B cell (primary cell): ENCODE measurements around the gene NCAPG2. TPM values are rescaled to one million over a fixed set of nuclear protein-coding genes. Genes with fewer than 3 reads are reported as not detected.

Experiments used
- ATAC-seq: fragments of 200-7000 bp; cut with Tn5 transposase; one replicate; pipeline ENCODE4 v1.10.0; 2021; ENCODE audit warnings: low read depth, mild to moderate bottlenecking, moderate number of reproducible peaks, moderate library complexity
- CTCF ChIA-PET: fragments of 350-600 bp; sonication (Branson Sonifier 250); formaldehyde crosslinking; loops from one replicate; lab custom pipeline; 2021; ENCODE audit warnings: antibody characterized with exemption, inconsistent platforms; lab: Charles Lee
- POLR2A ChIA-PET: fragments of 350-600 bp; sonication (Branson Sonifier 250); formaldehyde crosslinking; loops from one replicate; lab custom pipeline; 2021; ENCODE audit warnings: antibody characterized with exemption; lab: Charles Lee
- DNase-seq: peaks from one replicate; pipeline ENCODE4 v3.0.0; 2013
- H2AFZ ChIP-seq: 2 replicates; pipeline ENCODE4 v1.6.1; 2012; ENCODE audit warnings: mild to moderate bottlenecking, low read depth, low read length; ENCODE audit not compliant: insufficient read depth, poor library complexity, severe bottlenecking
- H3K27ac ChIP-seq, 2 donors: 1 replicate in 1 of 2; 2 replicates in 1 of 2; pipeline ENCODE4 v1.5.1; 2012 to 2013; ENCODE audit warnings: low read length in 2 of 2, mild to moderate bottlenecking in 2 of 2, moderate library complexity in 1 of 2
- H3K27me3 ChIP-seq, 4 experiments: fragments of 200-600 bp in 1 of 4; sonication (generic) in 1 of 4; replicated peaks in 1 of 4; 1 replicate in 2 of 4; 2 replicates in 2 of 4; pipeline versions ENCODE4 v1.6.1 to v1.7.0; 2013 to 2016; ENCODE audit warnings: low read length in 3 of 4, mild to moderate bottlenecking in 2 of 4, mixed read lengths in 1 of 4, moderate library complexity in 1 of 4; ENCODE audit not compliant: insufficient read depth in 4 of 4, control insufficient read depth in 3 of 4; ENCODE audit errors: control extremely low read depth in 1 of 4
- H3K36me3 ChIP-seq, 2 experiments: replicated peaks in 1 of 2; 1 replicate in 1 of 2; 2 replicates in 1 of 2; pipeline versions ENCODE4 v1.6.1 to v1.7.1; 2013; ENCODE audit warnings: low read length in 1 of 2; ENCODE audit not compliant: insufficient read depth in 2 of 2, control insufficient read depth in 1 of 2; ENCODE audit errors: control extremely low read depth in 1 of 2, extremely low read depth in 1 of 2
- H3K4me1 ChIP-seq, 2 donors: fragments of 200-600 bp in 1 of 2; sonication (generic) in 1 of 2; 1 replicate in 1 of 2; 2 replicates in 1 of 2; pipeline versions ENCODE4 v1.5.1 to v1.6.1; 2013 to 2017; ENCODE audit warnings: low read length in 2 of 2; ENCODE audit not compliant: control insufficient read depth in 2 of 2, insufficient read depth in 2 of 2
- H3K4me2 ChIP-seq: replicated peaks from 2 replicates; pipeline ENCODE3; 2012; ENCODE audit warnings: mild to moderate bottlenecking, low read depth, low read length; ENCODE audit not compliant: poor library complexity, severe bottlenecking
- H3K4me3 ChIP-seq, 5 experiments: fragments of 200-600 bp in 1 of 5; sonication (generic) in 1 of 5; 1 replicate in 3 of 5; 2 replicates in 2 of 5; pipeline versions ENCODE4 v1.5.1 to v1.7.0; 2011 to 2016; ENCODE audit warnings: low read length in 4 of 5, mild to moderate bottlenecking in 4 of 5, low read depth in 2 of 5, control low read depth in 1 of 5, moderate library complexity in 1 of 5; ENCODE audit not compliant: insufficient read depth in 1 of 5; ENCODE audit errors: control extremely low read depth in 1 of 5, extremely low read depth in 1 of 5
- H3K79me2 ChIP-seq: fragments of 200-600 bp; sonication (generic); one replicate; pipeline ENCODE4 v1.6.0; 2016; ENCODE audit warnings: low read length; ENCODE audit not compliant: control insufficient read depth, insufficient read depth
- H3K9ac ChIP-seq: fragments of 200-600 bp; sonication (generic); 2 replicates; pipeline ENCODE4 v1.6.1; 2017; ENCODE audit warnings: mild to moderate bottlenecking, low read length, moderate library complexity
- H3K9me3 ChIP-seq, 3 donors: one replicate each; pipeline versions ENCODE4 v1.6.1 to v1.7.1; 2013; ENCODE audit warnings: low read length in 2 of 3; ENCODE audit not compliant: control insufficient read depth in 2 of 3, insufficient read depth in 1 of 3; ENCODE audit errors: control extremely low read depth in 1 of 3
- H4K20me1 ChIP-seq: 2 replicates; pipeline ENCODE4 v1.6.0; 2012; ENCODE audit warnings: mild to moderate bottlenecking, low read length; ENCODE audit not compliant: insufficient read depth, control insufficient read depth, poor library complexity, severe bottlenecking
- H3K27ac Mint-ChIP-seq: one replicate; pipeline ENCODE4 v1.8.0; 2021; ENCODE audit warnings: mixed read lengths
- H3K27me3 Mint-ChIP-seq: one replicate; pipeline ENCODE4 v1.8.0; 2021; ENCODE audit warnings: mixed read lengths
- H3K4me1 Mint-ChIP-seq: one replicate; pipeline ENCODE4 v1.8.0; 2021; ENCODE audit warnings: mixed read lengths
- H3K4me3 Mint-ChIP-seq: one replicate; pipeline ENCODE4 v1.8.0; 2021; ENCODE audit warnings: mixed read lengths
- H3K9me3 Mint-ChIP-seq: one replicate; pipeline ENCODE4 v1.8.0; 2022; ENCODE audit warnings: mixed read lengths; ENCODE audit not compliant: insufficient read depth
- EZH2 ChIP-seq: IDR thresholded peaks from 2 replicates; pipeline ENCODE4 v1.6.1; 2012; ENCODE audit warnings: borderline replicate concordance, low read depth, mild to moderate bottlenecking, moderate library complexity, low read length; ENCODE audit not compliant: insufficient read depth, poor library complexity, severe bottlenecking
- WGBS: methylation state at CpG from one replicate; pipeline ENCODE4 v1.1.5; 2013; ENCODE audit warnings: missing lambda C conversion rate; ENCODE audit not compliant: insufficient coverage; 5-methylcytosine and 5-hydroxymethylcytosine counted together
- intact Hi-C: fragments of 100-400 bp; cut with micrococcal nuclease; formaldehyde crosslinking; loops from one replicate; pipeline ENCODE4 v1.10.0; 2022
- polyA plus RNA-seq: library from polyadenylated mRNA; depleted of rRNA; stranded (reverse); fragments of >200 nt; gene quantifications from 2 replicates; pipeline ENCODE4 v1.2.3, GENCODE V29; 2012
- total RNA-seq, 2 donors: library from RNA; stranded (reverse); fragments of 120-200 nt in 1 of 2; gene quantifications; 1 replicate in 1 of 2; 2 replicates in 1 of 2; pipeline versions ENCODE4 v1.2.3 to v1.2.4, GENCODE V29; 2013 to 2022
- TF ChIP-seq, protein P1 (sequence below): fragments of 200-600 bp; IDR thresholded peaks from one replicate; pipeline ENCODE4 v1.8.0; 2022; ENCODE audit warnings: antibody characterized with exemption, mild to moderate bottlenecking

Gene NCAPG2
- total and polyA plus RNA-seq, 2 donors (not counting 1 experiment from before 2014, with no cell fraction given): 2.9 to 9.8 TPM

DNA sequence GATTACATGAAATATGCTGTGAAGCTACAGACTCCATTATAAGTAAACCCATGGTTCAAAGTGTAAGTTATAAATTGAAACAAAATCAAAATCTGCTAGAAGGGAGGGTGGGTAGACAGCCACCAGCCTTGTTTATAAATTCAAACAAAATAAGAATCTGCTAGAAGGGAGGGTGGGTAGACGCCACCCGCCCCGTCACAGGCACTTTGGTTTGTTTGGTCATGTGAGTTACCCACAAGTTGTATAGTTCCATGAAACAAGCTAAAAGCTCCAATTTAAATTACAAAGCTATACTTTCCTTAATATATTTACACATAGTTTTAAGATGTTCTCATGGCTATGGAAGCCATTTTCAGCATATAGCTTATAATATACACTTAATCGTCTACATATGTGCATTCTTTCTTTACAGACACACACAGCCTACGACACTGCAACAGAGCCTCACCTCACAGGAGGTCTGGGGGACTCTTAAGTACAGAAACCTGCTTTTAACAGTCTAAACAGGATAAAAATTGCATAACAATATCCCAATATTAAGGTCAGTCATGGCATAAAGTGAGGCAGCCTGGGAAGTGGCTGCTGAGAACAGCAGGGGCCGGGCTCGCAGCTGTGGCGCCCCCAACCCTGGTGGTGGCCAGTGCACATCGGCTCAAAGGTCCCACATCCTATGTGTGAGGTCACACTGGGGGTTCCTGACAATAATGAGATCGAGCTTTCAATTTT, 28.1 kb upstream of the NCAPG2 start:
- Histone ChIP-seq H3K36me3 (peaks cover 6 to 26% of the 10 kb centered on the region in 2 experiments), H3K27ac (no peak overlapping the region), H3K79me2 (no peaks in the 10 kb centered on the region), H4K20me1 (no peaks in the 10 kb centered on the region), H2AFZ (no peak overlapping the region), H3K9ac (no peak overlapping the region), H3K4me1 (no peaks in the 10 kb centered on the region), H3K9me3 (no peaks in the 10 kb centered on the region), H3K4me2 (no peak overlapping the region), H3K27me3 (no peaks in the 10 kb centered on the region), H3K4me3 (no peak overlapping the region)
- no peak overlapping the region for H3K4me3 Mint-ChIP-seq
- intact Hi-C loops: no loop called here
- no peak overlapping the region for H3K27ac Mint-ChIP-seq
- DNase-seq (no peak), ATAC-seq (no peak)
- ChIA-PET POLR2A (no interaction called here), CTCF (no interaction called here)
- WGBS: 95% methylated on average over 4 of the region's 10 CpGs
- no peaks in the 10 kb centered on the region for H3K27me3 Mint-ChIP-seq
- H3K9me3 Mint-ChIP-seq: no peaks in the 10 kb centered on the region
- H3K4me1 Mint-ChIP-seq: no peaks in the 10 kb centered on the region
- TF ChIP-seq EZH2: no peak
- TF ChIP-seq, protein P1, sequence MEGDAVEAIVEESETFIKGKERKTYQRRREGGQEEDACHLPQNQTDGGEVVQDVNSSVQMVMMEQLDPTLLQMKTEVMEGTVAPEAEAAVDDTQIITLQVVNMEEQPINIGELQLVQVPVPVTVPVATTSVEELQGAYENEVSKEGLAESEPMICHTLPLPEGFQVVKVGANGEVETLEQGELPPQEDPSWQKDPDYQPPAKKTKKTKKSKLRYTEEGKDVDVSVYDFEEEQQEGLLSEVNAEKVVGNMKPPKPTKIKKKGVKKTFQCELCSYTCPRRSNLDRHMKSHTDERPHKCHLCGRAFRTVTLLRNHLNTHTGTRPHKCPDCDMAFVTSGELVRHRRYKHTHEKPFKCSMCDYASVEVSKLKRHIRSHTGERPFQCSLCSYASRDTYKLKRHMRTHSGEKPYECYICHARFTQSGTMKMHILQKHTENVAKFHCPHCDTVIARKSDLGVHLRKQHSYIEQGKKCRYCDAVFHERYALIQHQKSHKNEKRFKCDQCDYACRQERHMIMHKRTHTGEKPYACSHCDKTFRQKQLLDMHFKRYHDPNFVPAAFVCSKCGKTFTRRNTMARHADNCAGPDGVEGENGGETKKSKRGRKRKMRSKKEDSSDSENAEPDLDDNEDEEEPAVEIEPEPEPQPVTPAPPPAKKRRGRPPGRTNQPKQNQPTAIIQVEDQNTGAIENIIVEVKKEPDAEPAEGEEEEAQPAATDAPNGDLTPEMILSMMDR: no peak

GRCh38 chr7:158731761-158732160, 27.2 kb upstream of the NCAPG2 start:
- CTCF ChIA-PET: no interaction called here
- ATAC-seq (no peak), DNase-seq (no peak)
- Mint-ChIP-seq H3K27ac (no peak overlapping the region), H3K9me3 (no peaks in the 10 kb centered on the region), H3K27me3 (no peaks in the 10 kb centered on the region), H3K4me3 (no peak overlapping the region), H3K4me1 (no peaks in the 10 kb centered on the region)
- Histone ChIP-seq H3K9me3 (no peaks in the 10 kb centered on the region), H3K4me1 (no peaks in the 10 kb centered on the region), H3K4me3 (no peak overlapping the region), H2AFZ (no peak overlapping the region), H3K27me3 (no peaks in the 10 kb centered on the region), H4K20me1 (no peaks in the 10 kb centered on the region), H3K79me2 (no peaks in the 10 kb centered on the region), H3K9ac (no peak overlapping the region), H3K27ac (no peak overlapping the region), H3K36me3 (peaks cover 2 to 25% of the 10 kb centered on the region in 2 experiments), H3K4me2 (no peak overlapping the region)
- TF ChIP-seq, protein P1: no peak
- POLR2A ChIA-PET: no interaction called here
- intact Hi-C loops: no loop called here
- WGBS: 93% methylated on average over 3 of the region's 6 CpGs
